ENCODE data around the gene PODXL2. TPM values are rescaled to one million over a fixed set of nuclear protein-coding genes. Genes with fewer than 3 reads are reported as not detected.

The PODXL2 gene
- total and polyA plus RNA-seq, 4 experiments from 2014 or later, result 3.3 to 8.0 (median 5.5) TPM

- no peaks in the 10 kb centered on the region for H3K36me3 ChIP-seq (ENCODE audit: insufficient read depth, low read length)
- DNase-seq, result no peak
- peaks cover 27 to 49% (median 36%) of the 10 kb centered on the region in 4 donors for H3K4me1 Mint-ChIP-seq
- no peak overlapping the region for H3K4me3 ChIP-seq (ENCODE audit: low read length in 2 of 2)
- POLR2A ChIA-PET (ENCODE audit: partially characterized antibody), result interaction anchor here (1.4 to 1.8 kb wide), 2 partner anchors 33 to 41 kb away, joined by 3 to 7 read pairs; partner anchors contain the start of genes ABTB1 and MCM2
- CTCF ChIA-PET (ENCODE audit: partially characterized antibody), result interaction anchor here (1.0 kb wide), 1 partner anchor 12 kb away, joined by 3 read pairs; no protein-coding TSS in a partner anchor
- no peak overlapping the region for H3K27ac ChIP-seq (ENCODE audit: low read depth, low read length)
- H3K36me3 Mint-ChIP-seq, result no peaks in the 10 kb centered on the region
- H3K4me3 Mint-ChIP-seq, result peak overlapping the region in 7 of 8 donors; percentile 6 to 87 (median 65)
- peaks cover 4% of the 10 kb centered on the region for H3K27me3 ChIP-seq (ENCODE audit: insufficient read depth, low read length)
- peaks cover 10 to 17% of the 10 kb centered on the region in 2 donors for H3K27me3 Mint-ChIP-seq
- intact Hi-C loops (cut with micrococcal nuclease), result no loop called here
- no peaks in the 10 kb centered on the region for H3K9me3 ChIP-seq (ENCODE audit: control insufficient read depth in 1 of 2, low read length in 2 of 2)
- H3K27ac Mint-ChIP-seq, result peak overlapping the region in 1 of 7 donors; percentile 90
- peaks cover 21% of the 10 kb centered on the region for H3K4me1 ChIP-seq (ENCODE audit: insufficient read depth, low read length)
- no peaks in the 10 kb centered on the region for H3K9me3 Mint-ChIP-seq
Measured at GRCh38 chr3:127630811-127631714, 2.1 kb downstream of the PODXL2 start.

- no peaks in the 10 kb centered on the region for H3K36me3 ChIP-seq (ENCODE audit: insufficient read depth, low read length)
- H3K9me3 Mint-ChIP-seq, result no peaks in the 10 kb centered on the region
- H3K4me3 Mint-ChIP-seq, result no peak overlapping the region
- no peak for DNase-seq
- H3K4me1 ChIP-seq (ENCODE audit: insufficient read depth, low read length), result peaks cover 17% of the 10 kb centered on the region
- intact Hi-C loops (cut with micrococcal nuclease), result no loop called here
- H3K4me3 ChIP-seq (ENCODE audit: low read length in 2 of 2), result no peak overlapping the region
- ChIA-PET POLR2A (ENCODE audit: partially characterized antibody) (interaction anchor here (1.4 kb wide), 1 partner anchor 40 kb away, joined by 3 read pairs; the partner anchor contains the start of gene ABTB1), CTCF (ENCODE audit: partially characterized antibody) (interaction anchor here (1.6 kb wide), 2 partner anchors 16 to 57 kb away, joined by 4 to 5 read pairs; no protein-coding TSS in a partner anchor)
- H3K27ac ChIP-seq (ENCODE audit: low read depth, low read length), result no peak overlapping the region
- H3K36me3 Mint-ChIP-seq, result no peaks in the 10 kb centered on the region
- peaks cover 17 to 38% (median 25%) of the 10 kb centered on the region in 4 donors for H3K4me1 Mint-ChIP-seq
- H3K27me3 ChIP-seq (ENCODE audit: insufficient read depth, low read length), result peaks cover 4% of the 10 kb centered on the region
- no peaks in the 10 kb centered on the region for H3K9me3 ChIP-seq (ENCODE audit: control insufficient read depth in 1 of 2, low read length in 2 of 2)
- H3K27me3 Mint-ChIP-seq, result peaks cover 10 to 17% of the 10 kb centered on the region in 2 donors
- peak overlapping the region in 1 of 7 donors; percentile 8 for H3K27ac Mint-ChIP-seq
Measured at GRCh38 chr3:127632035-127632820, 3.2 kb downstream of the PODXL2 start.

DNA sequence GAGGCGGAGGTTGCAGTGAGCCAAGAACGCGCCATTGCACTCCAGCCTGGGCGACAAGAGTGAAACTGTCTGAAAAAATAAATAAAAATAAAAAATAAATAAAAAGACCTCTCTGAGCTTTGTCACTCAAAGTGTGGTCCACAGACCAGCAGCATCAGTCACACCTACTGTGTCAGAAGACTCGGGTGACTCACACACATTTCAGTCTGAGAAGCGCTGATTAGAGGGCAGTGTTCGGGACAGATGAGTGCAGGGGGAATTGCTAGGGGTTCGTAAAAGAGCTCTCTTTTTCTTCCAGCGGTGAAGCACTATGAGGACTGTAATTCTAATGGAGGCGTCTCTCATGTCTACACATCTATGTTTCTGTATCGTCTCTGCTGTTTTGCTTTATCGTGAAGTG lies 5.7 kb downstream of the PODXL2 start:
- no peak overlapping the region for H3K27ac Mint-ChIP-seq
- H3K4me3 ChIP-seq (ENCODE audit: low read length in 2 of 2), result no peak overlapping the region
- no peak overlapping the region for H3K27ac ChIP-seq (ENCODE audit: low read depth, low read length)
- no peaks in the 10 kb centered on the region for H3K9me3 Mint-ChIP-seq
- H3K4me1 Mint-ChIP-seq, result peaks cover 11 to 29% (median 19%) of the 10 kb centered on the region in 4 donors
- H3K36me3 ChIP-seq (ENCODE audit: insufficient read depth, low read length), result no peaks in the 10 kb centered on the region
- DNase-seq, result no peak
- intact Hi-C loops (cut with micrococcal nuclease), result no loop called here
- ChIA-PET POLR2A (ENCODE audit: partially characterized antibody) (no interaction called here), CTCF (ENCODE audit: partially characterized antibody) (no interaction called here)
- H3K27me3 ChIP-seq (ENCODE audit: insufficient read depth, low read length), result peaks cover 4% of the 10 kb centered on the region
- H3K36me3 Mint-ChIP-seq, result no peaks in the 10 kb centered on the region
- no peaks in the 10 kb centered on the region for H3K9me3 ChIP-seq (ENCODE audit: control insufficient read depth in 1 of 2, low read length in 2 of 2)
- peaks cover 23% of the 10 kb centered on the region for H3K4me1 ChIP-seq (ENCODE audit: insufficient read depth, low read length)
- H3K4me3 Mint-ChIP-seq, result no peak overlapping the region
- peaks cover 6 to 14% of the 10 kb centered on the region in 2 donors for H3K27me3 Mint-ChIP-seq

DNA sequence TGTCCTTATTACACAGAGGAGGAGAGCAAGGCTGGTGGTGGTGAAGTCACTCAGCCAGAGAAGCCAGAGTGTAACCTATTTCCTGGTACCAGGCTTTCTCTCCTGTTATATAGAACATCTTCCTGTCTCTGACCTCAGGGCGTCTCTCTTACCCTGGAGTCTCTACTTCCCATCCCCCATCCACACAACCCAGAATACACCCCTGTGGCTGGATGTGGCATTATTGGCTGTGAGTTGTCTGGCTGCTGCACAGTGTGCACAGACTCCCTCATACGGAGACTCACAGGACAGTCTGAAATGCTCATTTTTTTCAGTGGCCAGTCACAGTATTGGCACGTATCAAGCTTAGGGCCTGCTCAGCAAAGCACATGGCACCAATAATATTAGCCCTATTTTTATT lies 8.6 kb downstream of the PODXL2 start:
- H3K27ac Mint-ChIP-seq, result peak overlapping the region in 3 of 7 donors; percentile 7 to 89 (median 47)
- H3K9me3 Mint-ChIP-seq, result peaks cover 0 to 2% (median 0%) of the 10 kb centered on the region in 8 donors
- H3K36me3 Mint-ChIP-seq, result no peaks in the 10 kb centered on the region
- H3K4me1 ChIP-seq (ENCODE audit: insufficient read depth, low read length), result peaks cover 9% of the 10 kb centered on the region
- no peak overlapping the region for H3K4me3 ChIP-seq (ENCODE audit: low read length in 2 of 2)
- CTCF ChIA-PET (ENCODE audit: partially characterized antibody), result interaction anchor here (0.8 to 1.3 kb wide), 2 partner anchors 40 to 58 kb away, joined by 3 to 5 read pairs; partner anchors contain the start of gene MCM2
- peaks cover 0 to 7% of the 10 kb centered on the region in 2 donors for H3K27me3 Mint-ChIP-seq
- intact Hi-C loops (cut with micrococcal nuclease), result no loop called here
- H3K4me3 Mint-ChIP-seq, result peak overlapping the region in 4 of 8 donors; percentile 36 to 45 (median 43)
- no peaks in the 10 kb centered on the region for H3K36me3 ChIP-seq (ENCODE audit: insufficient read depth, low read length)
- no peak overlapping the region for H3K27ac ChIP-seq (ENCODE audit: low read depth, low read length)
- peaks cover 2 to 10% (median 7%) of the 10 kb centered on the region in 4 donors for H3K4me1 Mint-ChIP-seq
- H3K9me3 ChIP-seq (ENCODE audit: control insufficient read depth in 1 of 2, low read length in 2 of 2), result no peaks in the 10 kb centered on the region
- no peaks in the 10 kb centered on the region for H3K27me3 ChIP-seq (ENCODE audit: insufficient read depth, low read length)
- peak; percentile 21 to 53 (median 44) for DNase-seq
- POLR2A ChIA-PET (ENCODE audit: partially characterized antibody), result interaction anchor here (1.6 kb wide), 1 partner anchor 35 kb away, joined by 4 read pairs; the partner anchor contains the start of gene ABTB1

- peaks cover 0 to 7% of the 10 kb centered on the region in 2 donors for H3K27me3 Mint-ChIP-seq
- Histone ChIP-seq H3K27me3 (ENCODE audit: insufficient read depth, low read length) (no peaks in the 10 kb centered on the region), H3K4me3 (ENCODE audit: low read length in 2 of 2) (no peak overlapping the region), H3K36me3 (ENCODE audit: insufficient read depth, low read length) (no peaks in the 10 kb centered on the region), H3K27ac (ENCODE audit: low read depth, low read length) (no peak overlapping the region), H3K4me1 (ENCODE audit: insufficient read depth, low read length) (peaks cover 9% of the 10 kb centered on the region), H3K9me3 (ENCODE audit: control insufficient read depth in 1 of 2, low read length in 2 of 2) (no peaks in the 10 kb centered on the region)
- H3K27ac Mint-ChIP-seq, result peak overlapping the region in 1 of 7 donors; percentile 7
- CTCF ChIA-PET (ENCODE audit: partially characterized antibody), result interaction anchor here (1.3 kb wide), 1 partner anchor 40 kb away, joined by 5 read pairs; the partner anchor contains the start of gene MCM2
- DNase-seq, result no peak
- peaks cover 0 to 2% (median 0%) of the 10 kb centered on the region in 8 donors for H3K9me3 Mint-ChIP-seq
- POLR2A ChIA-PET (ENCODE audit: partially characterized antibody), result no interaction called here
- H3K4me3 Mint-ChIP-seq, result no peak overlapping the region
- H3K4me1 Mint-ChIP-seq, result peaks cover 2 to 10% (median 7%) of the 10 kb centered on the region in 4 donors
- intact Hi-C loops (cut with micrococcal nuclease), result no loop called here
- no peaks in the 10 kb centered on the region for H3K36me3 Mint-ChIP-seq
Measured at GRCh38 chr3:127637971-127638370, 9.0 kb downstream of the PODXL2 start.

DNA sequence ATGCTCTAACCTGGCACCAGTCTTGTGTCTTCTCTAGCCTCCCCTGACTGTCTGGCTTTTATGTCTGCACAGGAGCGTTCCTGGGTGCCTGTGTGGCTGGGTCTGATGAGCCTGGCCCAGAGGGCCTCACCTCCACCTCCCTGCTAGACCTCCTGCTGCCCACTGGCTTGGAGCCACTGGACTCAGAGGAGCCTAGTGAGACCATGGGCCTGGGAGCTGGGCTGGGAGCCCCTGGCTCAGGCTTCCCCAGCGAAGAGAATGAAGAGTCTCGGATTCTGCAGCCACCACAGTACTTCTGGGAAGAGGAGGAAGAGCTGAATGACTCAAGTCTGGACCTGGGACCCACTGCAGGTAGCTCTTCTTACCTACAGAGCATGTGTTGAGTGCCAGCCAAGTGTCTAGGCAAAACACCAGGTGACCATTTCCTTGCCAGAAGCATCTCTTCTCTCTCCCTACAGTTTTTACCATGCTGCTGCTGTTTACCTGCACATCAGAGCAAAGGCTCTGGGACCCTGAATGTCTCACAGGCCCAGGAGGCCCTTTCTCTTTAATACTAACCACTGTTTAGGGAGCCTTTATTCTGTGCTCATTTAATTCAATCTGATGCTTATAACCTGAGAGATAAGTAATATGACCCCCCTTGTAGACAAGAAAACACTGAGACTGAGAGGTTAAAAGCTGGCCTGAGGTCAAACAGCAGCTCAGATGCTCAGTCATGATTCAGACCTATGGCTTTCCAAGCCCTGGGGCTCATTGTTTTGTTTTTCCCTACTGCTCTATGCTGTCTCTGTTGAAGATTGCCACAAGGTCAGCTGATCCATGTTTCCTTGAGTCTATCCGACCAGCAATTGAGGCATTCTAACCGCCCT lies 10.4 kb downstream of the PODXL2 start:
- H3K27me3 ChIP-seq (ENCODE audit: insufficient read depth, low read length), result no peaks in the 10 kb centered on the region
- Mint-ChIP-seq H3K27me3 (peaks cover 0 to 3% of the 10 kb centered on the region in 2 donors), H3K4me3 (no peak overlapping the region), H3K9me3 (peaks cover 0 to 2% (median 0%) of the 10 kb centered on the region in 8 donors), H3K4me1 (peaks cover 2 to 10% (median 7%) of the 10 kb centered on the region in 4 donors), H3K27ac (no peak overlapping the region), H3K36me3 (peaks cover 0 to 6% of the 10 kb centered on the region in 2 donors)
- intact Hi-C loops (cut with micrococcal nuclease), result no loop called here
- no peak for DNase-seq
- no peaks in the 10 kb centered on the region for H3K9me3 ChIP-seq (ENCODE audit: control insufficient read depth in 1 of 2, low read length in 2 of 2)
- ChIA-PET CTCF (ENCODE audit: partially characterized antibody) (no interaction called here), POLR2A (ENCODE audit: partially characterized antibody) (interaction anchor here (0.7 kb wide), 1 partner anchor 33 kb away, joined by 3 read pairs; the partner anchor contains the start of gene ABTB1)
- H3K27ac ChIP-seq (ENCODE audit: low read depth, low read length), result no peak overlapping the region
- H3K4me3 ChIP-seq (ENCODE audit: low read length in 2 of 2), result no peak overlapping the region
- H3K4me1 ChIP-seq (ENCODE audit: insufficient read depth, low read length), result peaks cover 9% of the 10 kb centered on the region
- no peaks in the 10 kb centered on the region for H3K36me3 ChIP-seq (ENCODE audit: insufficient read depth, low read length)
